Gastrocnemius medialis (tissue), 4 donors: ENCODE results near the gene NT5DC3.

Source experiments
- CTCF ChIP-seq, 5 experiments: fragments of 450-650 bp in 3 of 5; fragments of 200-600 bp in 2 of 5; sonication (generic) in 2 of 5; IDR thresholded peaks in 4 of 5; conservative IDR thresholded peaks in 1 of 5; 1 replicate in 4 of 5; 2 replicates in 1 of 5; pipeline ENCODE4 v1.5.1; 2016 to 2019; ENCODE audit warnings: antibody characterized with exemption in 5 of 5, mild to moderate bottlenecking in 3 of 5, moderate library complexity in 3 of 5
- POLR2A ChIP-seq, 2 donors: fragments of 450-650 bp; IDR thresholded peaks; one replicate each; pipeline ENCODE4 v1.6.1; 2017; ENCODE audit warnings: antibody characterized with exemption in 2 of 2, mild to moderate bottlenecking in 2 of 2, moderate library complexity in 2 of 2

- no peak for TF ChIP-seq CTCF (IDR thresholded peaks at IDR 0.05 in 4 of 5, conservative IDR thresholded peaks at IDR 0.05 in 1 of 5)
- no peak for TF ChIP-seq POLR2A (IDR thresholded peaks at IDR 0.05)
These were observed 34.2 kb downstream of the NT5DC3 start for GRCh38 chr12:103806803-103807202.
